Ecto neural progenitor cell (in vitro differentiated cells): Measurements from ENCODE around the gene TKFC.

ENCODE experiments used
- DNase-seq: peaks from one replicate; pipeline ENCODE4 v3.0.0-alpha.2; 2018; ENCODE audit warnings: low spot score

TKFC gene, protein sequence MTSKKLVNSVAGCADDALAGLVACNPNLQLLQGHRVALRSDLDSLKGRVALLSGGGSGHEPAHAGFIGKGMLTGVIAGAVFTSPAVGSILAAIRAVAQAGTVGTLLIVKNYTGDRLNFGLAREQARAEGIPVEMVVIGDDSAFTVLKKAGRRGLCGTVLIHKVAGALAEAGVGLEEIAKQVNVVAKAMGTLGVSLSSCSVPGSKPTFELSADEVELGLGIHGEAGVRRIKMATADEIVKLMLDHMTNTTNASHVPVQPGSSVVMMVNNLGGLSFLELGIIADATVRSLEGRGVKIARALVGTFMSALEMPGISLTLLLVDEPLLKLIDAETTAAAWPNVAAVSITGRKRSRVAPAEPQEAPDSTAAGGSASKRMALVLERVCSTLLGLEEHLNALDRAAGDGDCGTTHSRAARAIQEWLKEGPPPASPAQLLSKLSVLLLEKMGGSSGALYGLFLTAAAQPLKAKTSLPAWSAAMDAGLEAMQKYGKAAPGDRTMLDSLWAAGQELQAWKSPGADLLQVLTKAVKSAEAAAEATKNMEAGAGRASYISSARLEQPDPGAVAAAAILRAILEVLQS

GRCh38 chr11:61332797-61333549, at the start of gene TKFC, which contains the start of gene DDB1:
TKFC (plus strand) TSS chr11:61333228; CDS start chr11:61334729, 1,501 bp downstream.
DDB1 (minus strand) TSS chr11:61333105; CDS start chr11:61332968, 137 bp downstream.
- peak; percentile 98 for DNase-seq

DNA sequence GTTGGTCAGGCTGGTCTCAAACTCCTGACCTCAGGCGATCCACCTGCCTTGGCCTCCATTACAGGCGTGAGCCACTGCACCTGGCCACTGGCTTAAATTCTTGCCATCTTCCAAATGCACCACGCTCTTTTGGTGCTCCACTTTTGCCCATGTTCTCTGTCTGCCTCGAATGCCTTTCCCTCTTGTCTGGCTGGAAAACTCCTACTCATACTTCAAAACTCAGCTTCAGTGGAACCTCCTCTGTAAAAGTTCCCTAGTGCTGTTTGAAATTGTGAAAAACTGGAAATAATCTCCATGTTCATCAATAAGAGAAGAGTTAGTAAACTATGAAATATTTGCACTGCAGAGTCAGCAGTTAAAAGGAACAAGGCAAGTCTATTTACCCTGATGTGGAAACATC, 49.4 kb upstream of the TKFC start:
- no peak for DNase-seq

DNA sequence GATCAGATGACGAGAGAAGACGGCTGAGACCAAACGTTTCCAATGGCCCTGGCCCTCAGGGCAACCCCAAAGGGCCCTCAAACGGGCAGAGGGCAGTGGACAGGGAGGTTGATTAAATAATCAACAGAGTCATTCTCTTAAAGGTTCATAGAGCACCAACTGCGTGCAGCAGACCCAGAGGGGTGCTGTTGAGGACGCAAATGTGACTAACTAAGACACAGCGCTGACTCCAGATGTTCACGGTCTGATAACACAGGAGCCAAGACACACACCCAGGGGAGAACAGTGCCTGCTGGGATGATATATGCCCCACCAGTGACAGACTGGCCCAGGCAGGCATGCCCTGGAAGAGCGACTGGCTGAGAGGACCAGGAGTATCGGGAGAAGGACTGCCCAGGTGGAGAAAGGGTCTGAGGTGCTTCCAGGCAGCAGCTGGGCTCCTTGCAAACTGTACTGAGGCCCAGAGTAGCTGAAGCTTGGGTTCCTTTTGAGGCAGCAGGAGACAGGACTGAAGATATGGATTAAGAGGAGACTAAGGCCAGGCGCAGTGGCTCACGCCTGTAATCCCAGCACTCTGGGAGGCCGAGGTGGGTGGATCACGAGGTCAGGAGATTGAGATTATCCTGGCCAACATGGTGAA, 45.6 kb upstream of the TKFC start:
- no peak for DNase-seq

DNA sequence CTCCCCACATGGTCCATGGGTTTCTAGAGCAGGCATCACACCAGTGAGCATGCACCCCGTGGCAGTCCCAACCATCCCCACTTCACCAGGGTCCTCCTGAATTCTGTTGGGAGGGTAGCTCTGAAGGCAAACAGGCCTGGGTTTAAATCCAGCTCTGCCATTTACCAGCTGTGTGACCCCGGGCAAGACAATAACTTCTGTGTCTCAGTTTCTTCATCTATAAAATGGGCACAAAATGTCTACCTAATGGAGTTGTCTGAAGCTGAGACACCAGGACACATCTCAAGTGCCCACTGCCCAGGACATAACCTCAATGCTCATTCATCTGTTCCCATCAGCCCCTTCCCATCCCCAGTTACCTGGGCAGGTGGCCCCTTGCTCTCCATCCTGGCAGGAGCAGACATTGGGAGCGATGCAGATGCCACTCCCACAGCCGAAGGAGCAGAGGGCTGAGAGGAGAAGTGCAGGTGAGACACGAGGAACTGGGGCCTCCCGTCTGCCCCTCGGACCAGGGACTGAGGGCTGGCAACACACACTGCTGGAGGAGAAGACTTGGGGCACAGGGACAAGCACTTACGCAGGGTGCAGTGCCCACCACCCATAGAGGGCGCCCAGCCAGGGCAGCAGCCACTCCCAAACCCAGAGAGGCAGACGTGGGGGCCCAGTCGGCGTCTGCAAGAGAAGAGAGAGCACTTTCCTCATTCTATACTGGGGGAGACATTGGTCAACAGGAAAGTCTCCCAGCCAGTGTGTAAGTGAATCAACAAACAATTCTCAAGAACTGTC, 41.9 kb upstream of the TKFC start:
- DNase-seq: no peak

DNA sequence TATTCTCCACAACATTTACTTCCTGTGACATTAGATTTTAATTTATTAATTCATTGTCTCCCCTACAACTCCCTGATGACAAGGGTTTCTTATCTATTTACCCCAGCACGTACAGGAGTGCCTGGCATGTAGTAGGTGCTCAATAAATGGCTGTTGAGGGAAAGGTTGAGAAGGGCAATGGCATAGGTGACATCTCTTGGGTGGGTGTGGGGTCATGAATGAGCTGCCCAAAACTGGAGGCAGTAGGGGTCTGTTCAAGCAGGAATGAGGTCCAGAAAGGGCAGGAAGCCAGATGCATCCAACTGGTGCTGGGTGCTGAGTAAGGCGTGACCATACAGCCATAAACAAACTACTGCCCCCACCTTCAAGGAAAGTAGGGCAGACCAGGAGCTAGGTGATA, 40.7 kb upstream of the TKFC start:
- no peak for DNase-seq

GRCh38 chr11:61293867-61294716, 38.9 kb upstream of the TKFC start:
- peak; percentile 64 for DNase-seq

DNA sequence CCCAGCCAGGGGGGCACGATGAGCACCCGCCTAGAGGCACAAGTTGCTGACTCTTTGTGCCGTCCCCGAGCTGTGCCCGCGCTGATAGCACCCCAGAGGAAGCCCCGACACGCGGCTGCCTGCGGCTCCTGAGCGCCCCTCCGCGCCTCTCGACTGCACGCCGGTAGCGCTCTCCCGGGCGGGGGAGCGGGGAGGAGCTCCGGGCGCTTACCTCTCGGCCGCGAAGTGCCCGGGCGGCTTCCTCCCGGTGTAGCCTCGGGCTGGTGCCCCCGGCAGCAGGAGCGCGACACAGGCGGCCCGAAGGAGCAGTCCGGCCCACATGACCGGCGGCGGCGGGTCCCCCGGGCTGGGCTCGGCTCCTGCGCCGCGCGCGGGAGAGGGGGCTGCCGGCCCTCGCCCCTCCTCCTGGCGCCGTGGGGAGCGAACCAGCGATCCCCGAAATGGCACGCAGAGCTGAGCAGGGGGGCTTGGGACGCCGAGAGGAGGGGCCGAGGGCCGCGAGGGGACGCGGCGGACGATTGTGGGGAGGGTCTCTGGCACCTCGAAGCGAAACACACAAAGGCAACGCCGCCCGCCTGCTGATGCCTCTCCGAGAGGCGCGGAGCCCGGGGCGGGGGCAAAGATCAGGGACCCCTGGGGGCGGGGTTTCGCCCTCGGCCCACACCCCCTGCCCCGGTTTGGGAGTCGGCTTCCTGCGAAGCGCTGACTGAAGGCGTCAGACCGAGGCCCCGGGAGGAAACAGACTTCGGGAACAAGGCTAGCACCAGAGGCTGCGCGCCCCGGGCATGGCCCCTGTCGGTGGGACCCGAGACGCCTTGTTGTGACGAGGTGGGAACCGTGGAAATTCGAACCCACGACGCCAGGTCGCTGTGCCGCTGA, 38.1 kb upstream of the TKFC start, which contains the start of gene VWCE:
VWCE (minus strand) TSS at position 600 of the 879 bp plus-strand sequence; CDS start at position 321, 279 bp downstream.
- peak; percentile 86 for DNase-seq

DNA sequence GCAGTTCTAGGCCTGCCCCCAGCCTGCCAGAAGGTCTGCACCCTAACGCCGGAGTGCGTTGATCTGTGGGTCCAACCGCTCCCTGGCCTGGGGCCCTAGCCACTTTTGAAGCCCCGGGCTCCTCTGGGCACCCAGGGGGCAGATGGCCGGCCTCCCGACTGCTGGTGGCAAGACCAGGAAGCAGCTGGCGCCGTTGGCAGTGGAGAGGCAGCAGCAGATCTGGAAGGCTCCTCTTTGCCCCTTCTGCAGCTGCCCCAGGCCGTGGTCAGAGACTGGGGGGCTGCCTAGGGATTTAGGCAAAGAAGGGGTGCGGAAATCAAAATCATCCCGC, 37.5 kb upstream of the TKFC start:
- no peak for DNase-seq

DNA sequence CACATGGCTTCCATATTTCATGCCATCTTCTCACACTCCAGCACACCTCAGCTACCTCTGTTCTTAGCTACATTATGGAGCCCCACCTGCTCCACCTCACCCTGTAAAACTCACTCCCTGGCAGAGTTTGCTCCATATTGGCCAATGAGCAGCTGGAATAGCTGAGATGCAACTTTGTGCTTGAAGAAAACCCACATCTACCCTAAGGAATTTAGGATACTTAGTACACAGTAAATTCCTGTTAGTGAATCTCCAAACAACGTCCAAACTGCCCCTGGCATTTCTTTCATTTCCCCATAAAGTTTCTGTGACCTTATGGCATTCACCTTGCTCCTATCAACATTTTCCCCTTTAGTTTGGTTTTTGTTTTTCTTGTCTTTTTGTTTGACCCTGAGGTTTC, 35.7 kb upstream of the TKFC start:
- DNase-seq: no peak

- no peak for DNase-seq
Observed at GRCh38 chr11:61297746-61298145, 35.3 kb upstream of the TKFC start.

DNA sequence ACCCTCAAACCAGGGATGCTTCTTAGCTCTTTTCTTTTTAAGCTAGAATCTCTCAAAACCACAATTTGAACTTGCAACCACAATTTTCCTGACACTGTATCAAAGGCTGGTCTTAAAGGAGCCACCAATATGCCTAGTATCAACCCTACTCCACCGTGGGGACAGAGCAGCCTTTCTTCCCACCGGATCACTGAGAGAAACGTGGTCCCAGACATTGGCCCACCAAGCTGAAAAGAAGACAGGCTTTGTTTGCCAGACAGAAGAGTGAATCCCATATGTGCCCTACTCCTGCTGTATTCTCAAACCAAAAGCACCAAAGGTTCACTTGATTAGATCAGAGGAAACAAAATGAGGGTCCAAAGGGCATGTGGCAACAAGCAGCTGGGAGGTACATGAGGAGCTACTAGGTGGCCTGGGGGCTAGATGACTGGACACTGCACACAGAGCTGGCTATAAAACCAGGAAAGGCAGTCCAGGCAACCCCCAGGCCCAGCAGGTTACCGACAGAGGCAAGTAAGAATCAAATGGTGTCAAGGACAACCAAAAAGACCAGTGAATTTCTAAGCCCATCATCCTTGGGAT, 34.3 kb upstream of the TKFC start:
- DNase-seq: no peak

DNA sequence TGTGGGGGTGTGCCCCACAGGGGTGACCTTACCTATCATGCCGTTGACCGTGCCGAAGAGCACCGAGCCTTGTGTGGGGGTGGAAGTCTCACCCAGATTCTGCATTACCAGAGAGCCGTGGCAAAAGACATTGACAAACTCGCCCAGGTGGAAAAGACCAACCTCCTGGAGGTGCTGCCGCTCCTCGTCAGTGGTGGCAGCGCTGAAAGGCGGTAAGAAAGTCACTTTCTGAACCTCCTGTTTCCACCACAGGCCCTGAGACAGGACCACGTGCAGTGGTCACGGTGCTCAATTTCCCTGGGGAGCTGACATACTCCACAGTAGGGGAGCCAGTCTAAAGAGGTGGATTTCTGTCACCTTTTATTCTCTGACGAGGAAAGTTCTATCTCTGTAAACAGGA, 30.5 kb upstream of the TKFC start:
- DNase-seq: no peak

DNA sequence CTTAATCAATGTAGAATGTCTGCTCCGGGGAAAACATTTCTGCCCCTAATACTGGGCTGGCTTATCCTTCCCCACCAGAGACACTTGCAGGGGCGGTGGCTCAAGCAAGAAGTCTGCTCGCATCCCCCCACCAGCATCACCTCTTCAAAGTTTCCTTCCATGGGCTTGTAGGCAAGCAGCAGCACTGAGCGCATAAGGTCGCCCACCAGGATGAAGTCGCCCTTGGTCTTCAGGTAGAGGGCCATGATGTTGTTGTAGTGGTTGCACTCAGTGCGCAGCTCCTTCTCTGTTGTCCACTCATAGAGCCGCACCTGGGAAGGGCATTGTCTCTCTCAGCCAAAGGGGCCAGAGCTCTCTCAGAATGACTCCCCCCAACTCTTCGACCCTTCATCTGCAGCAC, 29.3 kb upstream of the TKFC start:
- no peak for DNase-seq

DNA sequence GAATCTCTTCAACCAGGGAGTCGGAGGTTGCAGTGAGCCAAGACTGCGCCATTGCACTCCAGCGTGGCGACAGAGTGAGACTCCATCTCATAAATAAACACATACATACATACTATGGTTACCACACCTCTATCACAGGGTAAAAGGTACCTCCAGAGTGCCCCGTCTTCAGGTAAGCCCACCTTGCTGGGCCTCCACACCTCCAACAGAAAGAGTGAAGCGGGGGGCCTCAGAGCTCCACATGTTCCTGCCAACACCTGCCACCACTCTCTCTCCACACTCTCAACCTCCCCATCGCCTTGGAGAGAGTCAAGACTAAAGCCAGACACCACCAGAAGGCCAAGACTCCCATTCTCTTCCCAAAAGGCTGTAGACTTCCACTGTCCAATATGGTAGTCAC, 27.6 kb upstream of the TKFC start:
- DNase-seq: no peak

GRCh38 chr11:61306221-61306620, 26.8 kb upstream of the TKFC start:
- no peak for DNase-seq

DNA sequence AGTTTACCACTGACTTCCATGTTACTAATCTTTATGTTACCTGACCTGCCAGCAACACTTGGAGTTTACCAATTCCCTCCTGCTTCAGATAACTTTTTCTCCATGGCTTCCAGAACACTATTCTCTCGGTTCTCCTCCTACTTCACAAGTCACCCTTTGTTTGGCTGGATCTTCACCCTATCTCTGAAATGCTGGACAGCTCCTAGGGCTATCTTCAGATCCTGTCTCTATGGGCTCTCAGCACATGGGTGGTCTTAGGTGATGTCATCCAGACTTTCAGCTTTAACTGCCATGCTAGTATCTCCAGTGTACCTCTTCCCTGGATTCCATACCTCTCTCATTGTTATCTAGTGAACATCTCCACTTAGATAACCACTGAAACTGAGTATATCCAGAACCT, 25.7 kb upstream of the TKFC start:
- DNase-seq: no peak

GRCh38 chr11:61309141-61309540, 23.9 kb upstream of the TKFC start:
- DNase-seq: no peak

DNA sequence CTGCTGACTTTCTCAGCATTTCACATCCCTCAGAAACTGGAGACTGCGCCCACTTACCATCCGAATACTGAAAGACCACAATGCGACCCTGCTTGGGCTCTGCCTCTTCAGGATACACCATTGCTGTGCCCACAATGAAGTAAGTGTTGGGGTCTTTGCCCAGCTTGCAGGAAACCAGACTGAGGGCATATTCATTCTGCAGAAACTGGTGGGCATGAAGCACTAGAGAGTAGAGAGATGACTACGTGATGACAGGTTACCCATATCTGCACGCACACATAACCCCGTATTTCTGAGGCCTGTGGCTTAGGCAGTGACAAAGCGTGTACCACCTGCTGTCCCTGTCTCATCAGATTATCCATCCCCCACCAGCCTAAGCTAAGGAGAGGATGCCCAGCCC, 23.3 kb upstream of the TKFC start:
- no peak for DNase-seq

GRCh38 chr11:61310749-61311148, 22.3 kb upstream of the TKFC start:
- DNase-seq: no peak
